Mesendoderm (in vitro differentiated cells): ENCODE results near the gene ASTN2.

Source experiments
- DNase-seq: peaks from one replicate; pipeline ENCODE4 v3.0.0; 2013
- H2AK5ac ChIP-seq: 2 replicates; pipeline ENCODE4 v1.6.1; 2013; ENCODE audit warnings: low read length, inconsistent platforms
- H2BK120ac ChIP-seq: 2 replicates; pipeline ENCODE4 v1.6.1; 2013; ENCODE audit warnings: low read depth, mild to moderate bottlenecking, low read length, moderate library complexity, mixed read lengths
- H2BK15ac ChIP-seq: replicated peaks from 2 replicates; pipeline ENCODE4 v1.6.1; 2013; ENCODE audit warnings: low read depth, mild to moderate bottlenecking, moderate library complexity
- H2BK5ac ChIP-seq: 2 replicates; pipeline ENCODE4 v1.6.1; 2013; ENCODE audit warnings: low read length, inconsistent platforms
- H3K18ac ChIP-seq: 2 replicates; pipeline ENCODE4 v1.6.1; 2013; ENCODE audit warnings: mild to moderate bottlenecking, low read length, mixed read lengths
- H3K23ac ChIP-seq: one replicate; pipeline ENCODE4 v1.6.1; 2013; ENCODE audit warnings: low read length
- H3K27ac ChIP-seq: 2 replicates; pipeline ENCODE4 v1.5.1; 2013; ENCODE audit warnings: low read depth, mild to moderate bottlenecking, inconsistent platforms, low read length, moderate library complexity
- H3K27me3 ChIP-seq: 2 replicates; pipeline ENCODE4 v1.6.1; 2013; ENCODE audit warnings: low read length, control low read depth, mild to moderate bottlenecking, inconsistent platforms; ENCODE audit not compliant: insufficient read depth, poor library complexity
- H3K36me3 ChIP-seq: 2 replicates; pipeline ENCODE4 v1.6.1; 2013; ENCODE audit warnings: low read length, inconsistent platforms; ENCODE audit not compliant: control insufficient read depth, insufficient read depth
- H3K4ac ChIP-seq: one replicate; pipeline ENCODE4 v1.6.1; 2013; ENCODE audit warnings: low read depth, mild to moderate bottlenecking, low read length, moderate library complexity
- H3K4me1 ChIP-seq: 2 replicates; pipeline ENCODE4 v1.6.1; 2013; ENCODE audit warnings: low read depth, low read length, inconsistent platforms; ENCODE audit not compliant: control insufficient read depth
- H3K4me2 ChIP-seq: 2 replicates; pipeline ENCODE4 v1.6.1; 2013; ENCODE audit warnings: low read length
- H3K4me3 ChIP-seq: 2 replicates; pipeline ENCODE4 v1.5.1; 2013; ENCODE audit warnings: mild to moderate bottlenecking, low read length
- H3K56ac ChIP-seq: one replicate; pipeline ENCODE4 v1.6.1; 2013; ENCODE audit warnings: low read length
- H3K79me1 ChIP-seq: 2 replicates; pipeline ENCODE4 v1.6.1; 2013; ENCODE audit warnings: low read length, inconsistent platforms
- H3K79me2 ChIP-seq: 2 replicates; pipeline ENCODE4 v1.6.1; 2013; ENCODE audit warnings: mild to moderate bottlenecking, low read length; ENCODE audit not compliant: control insufficient read depth, insufficient read depth
- H3K9ac ChIP-seq: 2 replicates; pipeline ENCODE4 v1.6.1; 2013; ENCODE audit warnings: low read length, inconsistent platforms
- H4K5ac ChIP-seq: one replicate; pipeline ENCODE4 v1.6.1; 2013; ENCODE audit warnings: low read length
- H4K8ac ChIP-seq: one replicate; pipeline ENCODE4 v1.6.1; 2013; ENCODE audit warnings: low read depth, mild to moderate bottlenecking, control low read depth, low read length, moderate library complexity
- WGBS: extraction: QIAGEN DNeasy Blood & Tissue Kit; methylation state at CpG from one replicate; pipeline ENCODE4 v1.1.7; 2013; ENCODE audit warnings: low lambda C conversion rate, missing lambda C conversion rate; ENCODE audit not compliant: insufficient coverage; ENCODE audit errors: extremely low coverage; 5-methylcytosine and 5-hydroxymethylcytosine counted together

ASTN2 gene

DNA sequence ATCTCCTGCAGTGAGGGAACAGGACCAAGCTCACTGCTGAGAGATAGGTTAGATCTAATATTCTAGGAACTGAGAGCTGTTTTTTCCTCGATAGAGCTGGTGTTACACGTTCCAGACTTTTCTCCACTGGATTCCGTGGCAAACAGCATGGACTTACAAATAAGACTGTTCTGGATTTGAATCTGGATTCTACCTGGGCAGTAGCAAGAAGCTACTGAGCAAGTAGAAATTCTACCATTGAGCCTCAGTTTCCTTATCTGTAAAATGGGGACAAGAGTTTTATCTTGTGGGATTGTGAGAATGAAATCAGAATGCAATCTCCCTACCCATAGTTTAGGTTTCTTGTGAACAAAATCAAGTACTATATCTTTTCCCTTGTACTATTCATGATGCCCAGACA lies 966.4 kb downstream of the ASTN2 start:
- Histone ChIP-seq H3K9ac (no peak overlapping the region), H2AK5ac (no peak overlapping the region), H3K4me2 (no peak overlapping the region), H3K56ac (no peak overlapping the region), H3K79me1 (no peaks in the 10 kb centered on the region), H3K27ac (no peak overlapping the region), H3K18ac (peak overlapping the region; percentile 44), H3K4me1 (no peaks in the 10 kb centered on the region), H3K4me3 (no peak overlapping the region), H2BK15ac (no peak overlapping the region), H4K8ac (no peak overlapping the region), H3K27me3 (no peaks in the 10 kb centered on the region), H2BK5ac (no peak overlapping the region), H4K5ac (no peak overlapping the region), H3K23ac (no peak overlapping the region), H2BK120ac (no peak overlapping the region), H3K4ac (no peak overlapping the region), H3K79me2 (no peaks in the 10 kb centered on the region), H3K36me3 (no peaks in the 10 kb centered on the region)
- no peak for DNase-seq
- no CpG with 5 or more reads among the region's 3 CpGs for WGBS

- Histone ChIP-seq H3K4me1 (no peaks in the 10 kb centered on the region), H3K4me2 (no peak overlapping the region), H2BK5ac (no peak overlapping the region), H2BK120ac (no peak overlapping the region), H3K36me3 (no peaks in the 10 kb centered on the region), H3K23ac (no peak overlapping the region), H3K27me3 (no peaks in the 10 kb centered on the region), H3K4ac (no peak overlapping the region), H3K56ac (no peak overlapping the region), H3K79me1 (no peaks in the 10 kb centered on the region), H2BK15ac (no peak overlapping the region), H4K8ac (no peak overlapping the region), H2AK5ac (no peak overlapping the region), H3K18ac (peak overlapping the region; percentile 44), H3K9ac (no peak overlapping the region), H4K5ac (no peak overlapping the region), H3K4me3 (no peak overlapping the region), H3K79me2 (no peaks in the 10 kb centered on the region), H3K27ac (no peak overlapping the region)
- no CpG with 5 or more reads among the region's 6 CpGs for WGBS
- DNase-seq = peak; percentile 44
Measured at GRCh38 chr9:116447934-116448333, 966.9 kb downstream of the ASTN2 start.

GRCh38 chr9:116442528-116442927 lies 972.3 kb downstream of the ASTN2 start:
- no peak overlapping the region for H4K8ac ChIP-seq
- no peak overlapping the region for H3K27ac ChIP-seq
- no peak overlapping the region for H3K4me3 ChIP-seq
- no peak for DNase-seq
- H3K4me2 ChIP-seq = no peak overlapping the region
- no peaks in the 10 kb centered on the region for H3K27me3 ChIP-seq
- H3K79me2 ChIP-seq = no peaks in the 10 kb centered on the region
- H3K4ac ChIP-seq = no peak overlapping the region
- no peaks in the 10 kb centered on the region for H3K4me1 ChIP-seq
- H3K36me3 ChIP-seq = no peaks in the 10 kb centered on the region
- no peak overlapping the region for H3K18ac ChIP-seq
- no peaks in the 10 kb centered on the region for H3K79me1 ChIP-seq
- no peak overlapping the region for H3K56ac ChIP-seq
- H3K23ac ChIP-seq = no peak overlapping the region
- no peak overlapping the region for H3K9ac ChIP-seq
- H2BK120ac ChIP-seq = no peak overlapping the region
- no peak overlapping the region for H2AK5ac ChIP-seq
- no peak overlapping the region for H4K5ac ChIP-seq
- H2BK5ac ChIP-seq = no peak overlapping the region
- H2BK15ac ChIP-seq = no peak overlapping the region

DNA sequence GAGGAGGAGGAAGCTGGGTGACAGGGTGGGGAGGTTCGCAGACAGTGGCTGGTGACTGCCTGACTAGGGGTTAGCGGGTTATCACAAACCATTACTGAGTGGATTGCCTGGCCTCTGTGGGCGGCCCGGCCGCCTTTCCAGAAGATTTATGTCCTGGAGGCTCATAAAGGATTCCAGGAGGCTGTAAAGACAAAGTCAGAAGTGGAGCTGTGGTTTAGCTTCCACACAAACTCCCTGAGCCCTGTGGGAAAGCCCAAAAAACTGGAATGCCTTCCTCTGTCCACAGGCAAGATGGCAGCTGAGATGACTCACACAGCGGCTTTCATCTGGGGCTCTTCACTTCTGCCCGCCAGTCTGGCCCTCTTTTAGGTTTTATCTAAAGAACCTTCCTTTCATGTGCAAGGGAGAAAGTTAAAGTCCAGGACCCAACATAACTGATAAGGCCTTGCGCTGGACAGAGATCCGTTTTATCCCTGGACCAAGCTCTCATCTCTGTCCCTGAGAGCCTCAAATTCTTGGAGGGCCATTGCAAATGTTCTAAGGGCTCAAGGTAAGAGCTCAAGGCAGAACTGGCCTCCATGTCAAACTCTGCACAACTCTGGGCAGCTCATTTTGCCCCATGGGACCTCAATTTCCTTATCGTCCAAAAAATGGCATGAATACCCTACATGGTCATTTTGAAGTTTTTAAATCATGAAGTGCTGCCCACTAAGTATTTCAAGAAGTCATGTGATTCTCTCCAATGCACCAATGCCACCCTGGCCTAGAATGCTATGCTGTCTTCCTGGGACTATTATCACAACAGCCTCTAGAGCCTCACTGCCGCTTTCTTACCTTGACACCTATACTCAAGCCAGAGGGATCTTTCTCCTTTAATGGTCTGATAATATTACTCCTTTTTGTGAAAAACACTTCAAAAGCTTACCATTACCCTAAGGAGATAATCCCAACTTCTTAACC lies 977.2 kb downstream of the ASTN2 start:
- no peak overlapping the region for H3K4me3 ChIP-seq
- no peaks in the 10 kb centered on the region for H3K79me1 ChIP-seq
- no peak overlapping the region for H3K9ac ChIP-seq
- no peaks in the 10 kb centered on the region for H3K4me1 ChIP-seq
- H3K23ac ChIP-seq = no peak overlapping the region
- no peak overlapping the region for H2AK5ac ChIP-seq
- no peak overlapping the region for H2BK5ac ChIP-seq
- H3K4ac ChIP-seq = no peak overlapping the region
- H2BK15ac ChIP-seq = no peak overlapping the region
- no CpG with 5 or more reads among the region's 11 CpGs for WGBS
- no peaks in the 10 kb centered on the region for H3K27me3 ChIP-seq
- no peak overlapping the region for H3K18ac ChIP-seq
- H3K56ac ChIP-seq = no peak overlapping the region
- peak; percentile 53 for DNase-seq
- no peaks in the 10 kb centered on the region for H3K79me2 ChIP-seq
- no peak overlapping the region for H3K4me2 ChIP-seq
- H3K36me3 ChIP-seq = no peaks in the 10 kb centered on the region
- H4K8ac ChIP-seq = no peak overlapping the region
- H4K5ac ChIP-seq = no peak overlapping the region
- H2BK120ac ChIP-seq = no peak overlapping the region
- H3K27ac ChIP-seq = no peak overlapping the region

GRCh38 chr9:116436121-116436520 lies 978.7 kb downstream of the ASTN2 start:
- no peak overlapping the region for H4K8ac ChIP-seq
- no peak overlapping the region for H4K5ac ChIP-seq
- H3K36me3 ChIP-seq = no peaks in the 10 kb centered on the region
- H3K4me2 ChIP-seq = no peak overlapping the region
- H3K4me3 ChIP-seq = no peak overlapping the region
- H2BK5ac ChIP-seq = no peak overlapping the region
- H3K79me2 ChIP-seq = no peaks in the 10 kb centered on the region
- no peak for DNase-seq
- H2AK5ac ChIP-seq = no peak overlapping the region
- H2BK120ac ChIP-seq = no peak overlapping the region
- no peak overlapping the region for H3K18ac ChIP-seq
- no peak overlapping the region for H3K56ac ChIP-seq
- no peaks in the 10 kb centered on the region for H3K4me1 ChIP-seq
- H2BK15ac ChIP-seq = no peak overlapping the region
- H3K79me1 ChIP-seq = no peaks in the 10 kb centered on the region
- no peak overlapping the region for H3K4ac ChIP-seq
- WGBS = 100% methylated on average over 1 of the region's 1 CpG
- H3K27me3 ChIP-seq = no peaks in the 10 kb centered on the region
- no peak overlapping the region for H3K9ac ChIP-seq
- no peak overlapping the region for H3K27ac ChIP-seq
- H3K23ac ChIP-seq = no peak overlapping the region

- Histone ChIP-seq H2BK120ac (no peak overlapping the region), H4K8ac (no peak overlapping the region), H3K4me2 (no peak overlapping the region), H3K9ac (no peak overlapping the region), H3K56ac (no peak overlapping the region), H3K4ac (no peak overlapping the region), H2BK15ac (no peak overlapping the region), H3K79me2 (no peaks in the 10 kb centered on the region), H3K4me3 (no peak overlapping the region), H3K36me3 (no peaks in the 10 kb centered on the region), H2BK5ac (no peak overlapping the region), H3K4me1 (no peaks in the 10 kb centered on the region), H4K5ac (no peak overlapping the region), H2AK5ac (no peak overlapping the region), H3K18ac (no peak overlapping the region), H3K23ac (no peak overlapping the region), H3K27me3 (no peaks in the 10 kb centered on the region), H3K27ac (no peak overlapping the region), H3K79me1 (no peaks in the 10 kb centered on the region)
- peak; percentile 87 for DNase-seq
- WGBS = no CpG with 5 or more reads among the region's 4 CpGs
Measured at GRCh38 chr9:116435706-116436105, 979.2 kb downstream of the ASTN2 start.
